ENCODE results near the gene GPT2.
"Not testable (repeated sequence)": the region's sequence is repeated elsewhere in the genome, so short reads cannot be mapped to it uniquely, and the experiment has no call there.

GPT2 gene

DNA sequence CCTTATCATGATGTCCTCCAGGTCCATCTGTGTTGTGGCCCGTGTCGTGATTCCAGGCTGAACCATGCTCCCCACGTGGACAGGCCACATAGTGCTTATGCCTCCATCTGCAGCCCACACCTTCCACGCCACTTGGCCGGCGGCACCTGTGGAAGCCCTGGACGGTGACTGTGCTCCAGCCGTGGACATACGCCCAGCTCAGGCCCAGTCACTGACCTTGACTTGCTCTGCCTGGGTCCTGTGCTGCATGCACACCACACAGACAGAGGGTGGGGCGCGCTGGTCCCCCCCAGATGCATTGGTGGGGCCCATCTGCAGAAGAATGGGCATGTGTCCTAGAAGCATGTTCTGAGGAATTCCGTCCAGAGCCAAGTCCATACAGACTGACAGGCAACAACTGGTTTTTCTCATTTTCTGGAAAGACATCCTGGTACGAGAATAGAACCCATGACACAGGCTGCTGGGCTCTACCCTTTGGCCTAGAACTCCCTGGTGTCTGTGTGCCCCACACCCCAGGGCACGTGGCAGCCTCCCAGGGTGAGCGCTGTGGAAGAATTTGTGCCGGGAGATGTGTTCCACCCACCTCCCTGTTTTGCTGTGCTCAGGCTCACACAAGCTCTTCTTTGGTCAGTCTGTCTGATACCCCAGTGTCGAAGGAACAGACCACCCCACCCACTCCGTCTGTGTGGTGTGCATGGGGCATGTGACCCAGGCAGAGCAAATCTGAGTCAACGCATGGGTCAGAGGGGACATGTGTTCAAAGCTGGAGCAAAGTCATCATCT, 39.5 kb downstream of the GPT2 start:
- no peak for DNase-seq (ENCODE audit: low read depth)

DNA sequence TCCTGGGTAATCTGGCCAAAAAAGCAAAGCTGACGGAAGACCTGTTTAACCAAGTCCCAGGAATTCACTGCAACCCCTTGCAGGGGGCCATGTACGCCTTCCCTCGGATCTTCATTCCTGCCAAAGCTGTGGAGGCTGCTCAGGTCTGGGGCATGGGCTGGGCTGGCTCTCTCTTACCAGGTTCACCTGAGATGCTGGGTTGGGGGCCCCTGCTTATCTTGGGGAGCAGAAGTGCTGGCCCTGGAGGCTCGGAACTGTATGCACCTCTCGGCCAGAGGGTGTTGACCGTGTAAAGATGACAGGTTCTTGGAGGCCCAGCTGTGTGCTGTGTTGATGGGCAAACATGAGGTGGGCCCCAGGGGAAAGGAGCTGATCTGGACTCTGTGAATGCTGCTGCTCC, 40.2 kb downstream of the GPT2 start:
- no peak for DNase-seq (ENCODE audit: low read depth)

DNA sequence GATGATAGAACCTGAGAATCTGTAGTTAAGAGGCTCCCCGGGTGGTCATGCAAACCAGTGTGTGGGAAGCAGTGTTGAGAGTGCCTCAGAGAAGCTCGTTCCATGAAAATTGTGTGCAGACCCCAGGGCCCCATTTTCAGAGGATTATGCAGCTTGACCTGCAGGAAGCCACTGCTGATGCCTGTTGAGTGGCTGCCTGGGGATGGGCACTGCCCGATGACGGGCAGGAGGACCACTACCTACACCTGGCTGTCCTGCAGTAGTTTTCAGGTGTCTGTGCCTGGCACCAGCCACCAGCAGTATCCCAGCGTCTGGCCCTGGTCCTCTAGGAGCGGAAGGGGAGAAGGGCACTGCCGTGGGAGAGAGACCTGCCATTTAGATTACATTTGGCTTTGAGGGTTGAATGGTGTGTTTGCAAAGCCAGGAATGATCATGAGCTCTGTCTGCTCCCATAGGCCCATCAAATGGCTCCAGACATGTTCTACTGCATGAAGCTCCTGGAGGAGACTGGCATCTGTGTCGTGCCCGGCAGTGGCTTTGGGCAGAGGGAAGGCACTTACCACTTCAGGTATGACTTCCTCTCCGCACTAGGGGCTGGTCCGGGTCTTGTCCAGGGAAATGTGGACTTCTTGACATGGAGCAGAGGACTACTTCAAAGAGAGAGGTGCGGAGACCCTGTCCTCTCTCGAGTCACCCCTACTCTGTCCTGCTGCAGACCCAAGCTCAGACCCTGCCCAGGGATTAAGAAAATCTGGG, 42.5 kb downstream of the GPT2 start:
- no peak for DNase-seq (ENCODE audit: low read depth)

DNA sequence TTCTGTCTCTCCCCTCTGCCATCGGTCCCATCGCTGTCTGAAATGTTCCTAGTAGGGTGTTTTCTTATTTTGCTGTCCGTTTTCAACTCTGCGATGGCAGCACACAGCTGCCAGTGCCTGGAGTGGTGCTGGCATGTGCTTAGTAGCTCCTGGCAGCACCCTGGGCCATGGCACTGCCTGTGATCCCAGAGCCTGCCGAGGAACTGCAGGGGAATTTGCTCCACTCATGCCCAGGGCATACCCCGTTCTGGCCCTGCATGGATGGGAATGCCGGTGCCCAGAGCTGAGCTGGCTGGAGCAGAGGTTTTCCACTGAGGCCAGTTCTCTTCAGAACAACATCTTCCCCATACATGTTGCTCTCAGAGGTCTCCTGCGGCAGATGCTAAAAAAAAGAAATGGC, 43.1 kb downstream of the GPT2 start:
- DNase-seq (ENCODE audit: low read depth), result no peak

DNA sequence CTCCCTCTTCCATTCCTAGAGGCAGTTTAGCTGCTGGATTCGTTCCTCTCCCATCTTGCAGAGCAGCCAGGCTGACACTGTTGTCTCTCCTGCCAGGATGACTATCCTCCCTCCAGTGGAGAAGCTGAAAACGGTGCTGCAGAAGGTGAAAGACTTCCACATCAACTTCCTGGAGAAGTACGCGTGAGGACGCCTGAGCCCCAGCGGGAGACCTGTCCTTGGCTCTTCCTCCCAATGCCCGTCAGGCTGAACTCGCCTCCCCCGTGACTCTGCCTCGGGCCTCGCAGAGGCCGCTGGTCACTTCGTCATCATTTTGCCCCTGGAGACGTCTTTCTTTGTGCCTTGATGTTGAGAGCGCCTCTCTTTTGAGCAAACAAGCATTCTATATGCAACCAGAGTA, 44.6 kb downstream of the GPT2 start:
- DNase-seq (ENCODE audit: low read depth), result no peak

DNA sequence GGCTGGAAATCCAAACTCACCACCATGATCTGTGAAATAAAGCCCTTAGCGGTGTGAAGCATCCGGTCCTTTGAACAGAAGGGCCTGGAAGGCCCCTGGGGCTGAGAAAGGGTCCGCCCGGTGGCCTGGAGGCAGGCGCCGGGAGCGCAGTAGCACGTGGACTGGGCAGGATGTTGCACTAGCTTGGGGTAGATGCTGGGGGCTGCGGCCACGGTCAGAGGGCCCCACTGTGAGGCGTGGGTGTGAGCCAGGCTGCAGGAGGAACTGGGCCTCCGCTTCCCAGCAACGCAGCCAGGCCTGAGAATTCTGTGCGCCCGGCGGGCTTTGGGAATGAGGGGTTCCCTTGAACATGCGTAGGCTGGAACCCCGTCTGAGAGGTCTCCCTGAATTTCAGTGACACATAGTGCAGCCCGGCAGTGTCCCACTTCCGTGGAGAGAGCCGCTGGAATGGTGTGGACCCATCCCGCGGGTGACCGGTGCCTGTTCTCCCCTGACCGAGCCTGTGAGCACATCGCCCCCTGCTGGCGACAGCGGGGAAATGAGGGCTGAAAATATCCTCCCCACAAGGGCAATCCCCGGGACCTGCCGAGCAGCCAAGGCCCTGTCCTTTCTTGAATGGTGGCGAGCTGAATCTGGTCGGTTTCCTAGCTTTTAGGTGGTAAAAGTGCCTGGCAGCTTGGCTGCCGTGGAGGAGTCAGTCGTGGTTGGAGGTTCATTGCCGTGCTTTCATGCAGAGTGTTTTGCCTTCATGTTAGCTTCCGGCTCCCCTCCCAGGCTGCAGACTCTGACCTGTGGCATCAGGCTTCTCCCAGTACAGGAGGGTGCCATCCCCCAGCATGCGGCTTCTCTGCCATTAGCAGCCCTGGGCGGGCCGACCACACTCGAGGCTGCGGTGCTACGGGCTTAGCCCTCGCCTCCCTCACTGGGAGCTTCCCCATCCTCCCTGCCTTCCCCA, 45.5 kb downstream of the GPT2 start:
- DNase-seq (ENCODE audit: low read depth), result peak; percentile 67

DNA sequence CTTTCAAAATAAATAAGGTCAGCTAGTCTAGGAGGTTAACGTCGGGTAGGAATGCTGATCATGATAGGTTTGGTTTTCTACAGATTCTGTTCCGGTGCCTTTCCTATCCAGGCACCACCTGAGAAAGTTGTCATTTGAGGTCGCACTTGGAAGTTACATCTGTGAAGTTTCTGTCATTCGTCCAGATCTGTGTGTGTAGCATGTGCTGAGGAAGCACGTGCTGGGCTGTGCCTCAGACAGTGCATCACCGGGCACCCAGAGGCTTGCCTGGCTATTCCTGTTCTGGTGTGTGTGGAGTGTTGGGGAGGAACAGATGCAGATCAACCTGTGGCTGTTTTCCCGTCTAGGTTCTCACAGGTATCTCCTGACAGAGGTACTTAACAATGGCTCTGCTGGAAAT, 46.7 kb downstream of the GPT2 start:
- no peak for DNase-seq (ENCODE audit: low read depth)

DNA sequence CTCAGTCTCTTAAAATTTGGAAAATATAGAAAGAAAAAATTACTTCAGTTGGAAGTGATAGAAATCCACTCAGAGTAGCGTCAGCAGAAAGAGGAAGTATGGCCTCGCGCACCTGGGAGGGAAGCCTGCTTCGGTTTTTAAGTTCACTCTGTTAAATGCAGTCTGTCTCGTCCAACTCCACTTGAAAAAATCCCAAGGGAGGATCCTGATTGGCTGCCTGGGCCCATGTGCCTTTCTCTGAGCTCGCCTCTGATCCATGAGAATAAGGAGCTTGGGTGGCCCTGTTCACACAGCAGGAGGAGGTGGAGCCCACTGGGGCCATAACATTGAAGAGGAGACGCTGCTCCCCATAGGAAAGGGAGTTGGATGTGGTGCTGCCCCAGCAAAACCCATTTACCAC, 48.6 kb downstream of the GPT2 start:
- no peak for DNase-seq (ENCODE audit: low read depth)

DNA sequence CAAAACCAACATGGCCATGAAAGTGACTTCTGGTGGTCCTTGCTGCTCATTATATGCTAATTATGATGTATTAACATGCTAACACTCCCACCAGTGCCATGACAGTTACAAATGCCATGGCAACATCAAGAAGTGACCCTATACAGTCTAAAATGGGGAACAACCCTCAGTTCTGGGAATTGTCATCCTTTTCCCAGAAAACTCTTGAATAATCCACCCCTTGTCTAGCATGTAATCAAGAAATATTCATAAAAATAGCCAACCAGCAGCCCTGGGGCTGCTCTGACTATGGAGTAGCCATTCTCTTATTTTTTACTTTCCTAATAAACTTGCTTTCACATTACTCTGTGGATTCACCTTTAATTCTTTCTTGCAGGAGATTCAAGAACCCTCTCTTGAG, 53.4 kb downstream of the GPT2 start:
- DNase-seq (ENCODE audit: low read depth), result no peak

DNA sequence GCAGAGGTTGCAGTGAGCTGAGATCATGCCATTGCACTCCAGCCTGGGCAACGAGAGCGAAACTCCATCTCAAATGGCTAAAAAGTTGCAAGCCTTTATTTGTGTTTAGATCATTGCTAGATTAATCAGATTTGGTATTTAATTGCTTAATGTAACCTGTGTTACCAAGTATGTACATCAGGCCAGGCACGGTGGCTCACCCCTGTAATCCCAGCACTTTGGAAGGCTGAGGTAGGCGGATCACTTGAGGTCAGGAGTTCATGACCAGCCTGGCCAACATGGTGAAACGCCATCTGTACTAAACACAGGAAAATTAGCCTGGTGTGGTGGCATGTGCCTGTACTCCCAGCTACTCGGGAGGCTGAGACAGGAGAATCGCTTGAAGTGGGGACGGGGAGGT, 60.6 kb downstream of the GPT2 start:
- not testable (repeated sequence) for DNase-seq (ENCODE audit: low read depth)

DNA sequence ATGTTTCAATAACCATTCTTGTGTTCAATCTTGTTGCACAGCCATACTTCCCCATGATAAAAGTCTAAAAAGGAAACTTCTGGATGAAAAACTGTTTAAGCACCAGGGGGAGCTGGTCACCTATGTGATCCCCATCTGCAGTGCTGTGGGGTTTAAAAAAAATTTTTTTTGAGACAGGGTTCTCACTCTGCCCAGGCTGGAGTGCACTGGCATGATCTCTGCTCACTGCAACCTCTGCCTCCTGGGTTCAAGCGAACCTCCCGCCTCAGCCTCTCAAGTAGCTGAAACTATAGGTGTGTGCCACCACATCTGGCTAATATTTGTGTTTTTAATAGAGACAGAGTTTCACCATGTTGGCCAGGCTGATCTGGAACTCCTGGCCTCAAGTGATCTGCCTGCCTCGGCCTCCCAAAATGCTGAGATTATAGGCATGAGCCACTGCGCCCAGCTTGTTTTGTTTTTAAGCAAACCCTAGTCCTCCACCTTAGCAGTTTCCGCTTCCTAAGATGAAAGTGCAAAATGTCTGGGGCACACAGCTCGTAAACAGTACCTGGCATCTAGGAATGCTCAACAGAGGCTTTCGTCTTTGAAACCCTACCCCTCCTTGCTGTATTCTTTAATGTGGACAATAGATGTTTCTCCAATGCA, 63.9 kb downstream of the GPT2 start:
- DNase-seq (ENCODE audit: low read depth), result peak; percentile 72

DNA sequence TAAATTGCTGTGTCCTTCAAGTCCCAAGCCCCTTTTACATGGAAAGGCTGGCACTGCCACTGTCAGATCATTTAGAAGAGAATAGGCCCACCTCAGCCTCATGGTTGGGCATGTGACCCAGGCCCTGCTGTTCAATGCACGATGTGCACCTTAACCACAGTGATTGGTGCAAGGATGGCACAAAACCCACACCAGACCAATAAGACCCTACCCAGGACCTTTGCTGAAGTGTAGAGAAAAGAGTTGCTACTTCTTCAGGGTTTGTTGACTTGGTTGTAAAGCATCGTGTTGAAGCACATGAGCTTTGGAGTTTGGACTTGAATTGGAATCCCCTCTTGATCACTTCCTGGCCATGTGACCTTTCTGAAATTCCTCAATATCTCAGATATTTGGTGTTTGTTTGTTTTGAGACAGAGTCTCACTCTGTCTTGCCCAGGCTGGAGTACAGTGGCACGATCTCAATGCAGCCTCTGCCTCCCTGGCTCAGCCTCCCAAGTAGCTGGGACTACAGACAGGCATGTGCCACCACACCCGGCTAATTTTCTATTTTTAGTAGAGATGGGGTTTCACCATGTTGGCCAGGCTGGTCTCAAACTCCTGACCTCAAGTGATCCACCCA, 64.5 kb downstream of the GPT2 start:
- DNase-seq (ENCODE audit: low read depth), result no peak

DNA sequence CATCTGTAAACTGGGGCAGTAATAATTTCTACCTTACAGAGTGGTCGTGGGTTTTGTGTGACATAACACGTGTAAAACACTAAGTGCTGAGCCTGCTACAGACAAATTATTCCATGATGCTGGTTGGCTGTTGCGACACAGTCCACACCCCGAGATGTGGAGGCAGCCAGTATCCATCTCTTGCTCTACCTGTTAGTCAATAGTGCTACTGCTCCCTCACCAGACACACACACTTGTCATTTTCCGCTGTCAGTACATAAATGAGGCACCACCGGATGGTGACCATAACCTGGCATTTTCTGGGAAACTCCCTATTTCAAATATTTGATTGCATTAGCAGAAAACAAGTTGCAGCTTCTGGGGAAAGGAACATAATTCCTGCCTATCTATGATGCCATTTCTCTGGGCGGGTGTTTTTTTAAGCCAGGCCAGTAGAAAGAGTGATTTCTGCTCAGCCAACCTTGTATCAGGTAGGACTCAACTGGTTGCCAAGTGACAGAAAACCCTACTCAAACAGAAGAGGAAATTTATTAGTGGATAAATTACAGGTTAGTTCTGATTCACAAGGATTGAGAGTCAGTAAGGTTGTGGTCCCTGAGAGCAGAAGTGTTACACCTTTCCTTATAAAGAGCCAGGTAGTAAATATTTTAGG, 65.2 kb downstream of the GPT2 start:
- no peak for DNase-seq (ENCODE audit: low read depth)

DNA sequence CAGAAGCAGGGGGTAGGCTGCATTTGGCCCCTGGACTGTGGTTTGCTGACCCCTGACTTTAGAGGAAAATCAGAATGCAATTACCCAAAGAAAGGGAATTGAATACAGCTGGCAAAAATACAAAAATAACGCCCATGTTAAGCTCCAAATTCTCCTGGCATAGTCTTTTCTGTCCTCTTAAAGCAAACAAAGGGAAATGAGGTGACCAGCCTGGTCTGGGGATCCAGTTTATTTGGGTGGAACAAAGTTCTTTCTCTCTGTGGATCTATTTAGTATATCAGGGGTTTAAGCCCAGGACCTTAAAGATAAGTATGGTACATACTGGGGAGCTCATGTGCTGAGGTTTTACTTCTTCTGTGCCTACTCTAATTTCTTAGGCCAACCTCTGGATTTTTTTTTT, 65.8 kb downstream of the GPT2 start:
- no peak for DNase-seq (ENCODE audit: low read depth)

DNA sequence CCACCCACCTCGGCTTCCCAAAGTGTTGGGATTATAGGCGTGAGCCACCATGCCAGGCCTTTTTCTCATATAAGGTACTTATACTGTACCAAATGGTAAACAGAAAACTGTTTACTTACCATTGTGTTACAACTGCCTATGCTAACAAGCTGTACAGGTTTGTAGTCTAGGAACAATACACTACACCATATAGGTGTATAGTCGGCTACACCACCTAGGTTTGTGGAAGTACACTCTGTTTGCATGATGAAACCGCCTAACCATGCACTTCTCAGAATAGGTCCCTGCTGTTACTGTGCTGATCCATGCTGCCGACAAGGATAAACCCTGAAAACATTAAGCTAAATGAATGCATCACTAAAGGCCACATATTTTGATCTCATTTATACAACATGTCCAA, 70.4 kb downstream of the GPT2 start:
- DNase-seq (ENCODE audit: low read depth), result no peak

DNA sequence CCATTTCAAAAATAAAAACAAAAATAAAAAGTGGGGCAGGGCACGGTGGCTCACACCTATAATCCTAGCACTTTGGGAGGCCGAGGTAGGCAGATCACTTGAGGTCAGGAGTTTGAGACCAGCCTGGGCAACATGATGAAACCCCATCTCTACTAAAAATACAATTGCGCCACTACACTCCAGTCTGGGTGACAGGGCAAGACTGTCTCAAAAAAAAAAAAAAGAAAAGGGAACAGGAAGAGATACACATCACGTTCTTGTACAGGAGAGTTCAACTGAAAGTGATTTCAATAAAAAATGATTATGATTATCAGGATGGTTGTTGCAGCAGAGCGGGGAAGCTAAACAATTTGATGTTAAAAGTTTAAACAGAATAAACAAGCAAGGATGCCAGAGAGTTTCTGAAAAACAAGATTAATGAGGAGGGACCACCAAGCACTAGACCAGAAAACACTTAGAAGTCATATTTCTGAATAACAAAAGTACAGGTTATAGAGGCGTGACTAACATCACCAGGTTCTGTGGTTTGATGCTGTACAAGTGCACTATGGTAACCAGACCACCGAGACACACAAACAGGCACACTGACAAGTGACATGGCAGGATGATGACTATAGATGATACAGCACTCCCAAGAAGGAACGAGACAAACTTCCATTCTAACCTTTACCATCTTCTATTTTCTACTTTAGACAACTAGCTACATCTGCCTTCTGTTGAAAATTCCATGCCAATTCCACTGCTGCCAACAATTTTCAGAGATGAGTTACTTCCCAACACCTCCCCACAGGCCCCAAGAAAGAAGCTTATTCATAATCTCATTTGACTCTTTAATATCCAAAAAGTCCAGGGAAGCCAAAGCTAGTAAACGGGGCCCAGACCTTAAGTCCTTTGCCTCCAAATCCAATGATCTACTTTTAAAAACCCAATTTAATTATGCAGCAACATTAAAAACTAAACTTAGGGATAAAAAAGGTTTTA, 77.5 kb downstream of the GPT2 start:
- DNase-seq (ENCODE audit: low read depth), result no peak

DNA sequence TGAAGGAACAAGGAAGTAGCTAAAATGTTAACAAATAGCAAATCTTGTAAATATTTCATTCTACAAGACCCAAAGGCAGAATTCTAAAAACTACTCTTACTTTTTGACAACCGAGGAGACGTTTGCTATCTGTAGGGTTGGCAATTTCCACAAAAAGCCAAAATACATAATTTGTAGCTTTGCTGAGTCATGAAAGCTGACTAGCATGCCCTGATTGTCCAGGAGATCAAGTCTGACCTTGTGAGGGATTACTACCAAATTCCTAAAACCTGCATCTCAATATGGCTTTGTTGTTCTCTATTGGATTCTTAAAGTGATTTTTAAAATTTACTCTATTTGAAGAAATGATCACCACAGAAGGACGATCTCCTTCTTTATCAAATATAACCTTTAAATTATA, 78.5 kb downstream of the GPT2 start:
- no peak for DNase-seq (ENCODE audit: low read depth)

DNA sequence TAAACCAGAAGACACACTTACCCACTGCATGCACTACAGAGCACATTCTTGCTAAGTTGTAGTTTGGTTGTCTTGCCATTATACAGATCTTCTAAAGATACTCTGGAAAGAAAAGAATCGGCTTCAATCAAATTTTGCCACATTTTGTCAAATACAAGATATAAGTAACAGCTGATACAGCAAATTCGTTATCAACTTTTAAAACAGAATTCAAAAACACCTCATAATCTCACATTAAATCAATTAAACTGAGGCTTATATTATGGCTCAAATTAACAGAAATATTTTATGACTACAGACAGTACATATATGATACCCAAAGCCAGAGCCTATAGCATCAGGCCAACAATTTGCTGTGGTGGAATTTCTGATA, 83.9 kb downstream of the GPT2 start:
- no peak for DNase-seq (ENCODE audit: low read depth)

DNA sequence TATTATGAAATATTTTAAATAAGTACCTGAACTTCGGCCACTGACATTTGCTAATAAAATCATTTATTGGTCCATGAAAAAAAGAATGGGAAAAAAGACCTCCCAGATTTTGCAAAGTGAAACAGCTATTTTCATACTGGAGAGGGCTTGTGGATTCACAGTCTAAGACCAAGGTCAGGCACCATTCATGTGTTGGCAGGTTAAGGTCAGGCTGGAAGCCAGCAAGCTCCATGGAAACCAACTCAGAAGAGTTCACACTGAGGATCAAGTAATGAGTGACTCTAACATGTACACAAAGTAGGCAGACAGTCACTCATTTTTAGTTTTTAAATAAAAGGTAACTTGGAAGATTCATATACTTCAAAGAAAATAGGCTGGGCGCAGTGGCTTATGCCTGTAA, 85.9 kb downstream of the GPT2 start:
- DNase-seq (ENCODE audit: low read depth), result no peak

DNA sequence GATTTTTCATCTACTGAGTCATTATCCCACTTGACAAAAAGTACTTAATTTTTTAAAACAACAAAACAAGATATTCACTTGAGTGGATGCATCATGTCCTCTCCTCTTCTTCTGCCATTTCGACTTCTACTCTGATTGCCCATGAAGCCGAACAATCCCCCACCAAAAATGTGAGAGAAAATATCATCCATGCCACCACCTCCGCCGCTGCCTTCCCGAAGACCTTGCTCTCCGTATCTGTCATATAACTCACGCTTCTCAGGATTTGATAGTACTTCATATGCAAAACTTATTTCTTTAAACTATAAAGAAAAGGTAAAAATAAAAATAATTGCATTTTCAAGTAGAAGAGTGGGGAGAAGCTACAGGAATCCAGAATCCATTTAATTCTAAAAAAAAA, 87.1 kb downstream of the GPT2 start:
- DNase-seq (ENCODE audit: low read depth), result no peak

Data from ELR (cell line).